Measurements from ENCODE around the gene HSF5.

The HSF5 gene

GRCh38 chr17:58371300-58371950 lies 116.8 kb downstream of the HSF5 start:
- TF ChIP-seq POLR2AphosphoS5 (IDR thresholded peaks at IDR 0.05; ENCODE audit: low read depth), result no peak
- TF ChIP-seq SPI1 (IDR thresholded peaks at IDR 0.05; ENCODE audit: borderline replicate concordance, low read depth), result no peak
- TF ChIP-seq CTCF (IDR thresholded peaks at IDR 0.05; ENCODE audit: insufficient read depth, low read length), result no peak
- TF ChIP-seq GABPA (IDR thresholded peaks at IDR 0.05; ENCODE audit: low read depth), result no peak
- DNase-seq (ENCODE audit: low read depth in 1 of 2, low spot score in 1 of 2), result no peak
- H3K27me3 ChIP-seq (ENCODE audit: insufficient read depth, poor library complexity, severe bottlenecking), result no peaks in the 10 kb centered on the region
- H3K27ac ChIP-seq (replicated peaks), result no peak overlapping the region
- H3K4me3 ChIP-seq (replicated peaks; ENCODE audit: insufficient read depth, low read length), result no peak overlapping the region

- DNase-seq (ENCODE audit: low read depth in 1 of 2, low spot score in 1 of 2), result no peak
- Histone ChIP-seq H3K27ac (replicated peaks) (no peak overlapping the region), H3K4me3 (replicated peaks; ENCODE audit: insufficient read depth, low read length) (no peak overlapping the region), H3K27me3 (ENCODE audit: insufficient read depth, poor library complexity, severe bottlenecking) (no peaks in the 10 kb centered on the region)
- TF ChIP-seq SPI1 (IDR thresholded peaks at IDR 0.05; ENCODE audit: borderline replicate concordance, low read depth) (no peak), POLR2AphosphoS5 (IDR thresholded peaks at IDR 0.05; ENCODE audit: low read depth) (no peak), CTCF (IDR thresholded peaks at IDR 0.05; ENCODE audit: insufficient read depth, low read length) (no peak), REST (IDR thresholded peaks at IDR 0.05; ENCODE audit: insufficient replicate concordance, low read depth) (no peak), GABPA (IDR thresholded peaks at IDR 0.05; ENCODE audit: low read depth) (no peak)
Measured at GRCh38 chr17:58370716-58371115, 117.5 kb downstream of the HSF5 start.

- DNase-seq (ENCODE audit: low read depth in 1 of 2, low spot score in 1 of 2), result no peak
- no peak for TF ChIP-seq CTCF (IDR thresholded peaks at IDR 0.05; ENCODE audit: insufficient read depth, low read length)
- TF ChIP-seq POLR2AphosphoS5 (IDR thresholded peaks at IDR 0.05; ENCODE audit: low read depth), result no peak
- no peak for TF ChIP-seq SPI1 (IDR thresholded peaks at IDR 0.05; ENCODE audit: borderline replicate concordance, low read depth)
- no peak for TF ChIP-seq GABPA (IDR thresholded peaks at IDR 0.05; ENCODE audit: low read depth)
- TF ChIP-seq REST (IDR thresholded peaks at IDR 0.05; ENCODE audit: insufficient replicate concordance, low read depth), result no peak
- Histone ChIP-seq H3K27ac (replicated peaks) (no peak overlapping the region), H3K27me3 (ENCODE audit: insufficient read depth, poor library complexity, severe bottlenecking) (no peaks in the 10 kb centered on the region), H3K4me3 (replicated peaks; ENCODE audit: insufficient read depth, low read length) (no peak overlapping the region)
Measured at GRCh38 chr17:58370309-58370708, 117.9 kb downstream of the HSF5 start.

Measured in HL-60 (cell line).